Renal pelvis (tissue), 4 donors: Measurements from ENCODE around the gene FARS2. TPM values are rescaled to one million over a fixed set of nuclear protein-coding genes. Genes with fewer than 3 reads are reported as not detected.

Experiments used
- DNase-seq: peaks from one replicate; pipeline ENCODE4 v3.0.0-alpha.2; 2013
- polyA plus RNA-seq, 3 donors: library from polyadenylated mRNA; unstranded; fragments of 120-200 nt; gene quantifications; one replicate each; pipeline ENCODE4 v1.2.1, GENCODE V29; 2013; ENCODE audit not compliant: insufficient read length in 3 of 3

The FARS2 gene
- polyA plus RNA-seq, 3 donors, result 18.6 to 22.3 (median 22.2) TPM

DNA sequence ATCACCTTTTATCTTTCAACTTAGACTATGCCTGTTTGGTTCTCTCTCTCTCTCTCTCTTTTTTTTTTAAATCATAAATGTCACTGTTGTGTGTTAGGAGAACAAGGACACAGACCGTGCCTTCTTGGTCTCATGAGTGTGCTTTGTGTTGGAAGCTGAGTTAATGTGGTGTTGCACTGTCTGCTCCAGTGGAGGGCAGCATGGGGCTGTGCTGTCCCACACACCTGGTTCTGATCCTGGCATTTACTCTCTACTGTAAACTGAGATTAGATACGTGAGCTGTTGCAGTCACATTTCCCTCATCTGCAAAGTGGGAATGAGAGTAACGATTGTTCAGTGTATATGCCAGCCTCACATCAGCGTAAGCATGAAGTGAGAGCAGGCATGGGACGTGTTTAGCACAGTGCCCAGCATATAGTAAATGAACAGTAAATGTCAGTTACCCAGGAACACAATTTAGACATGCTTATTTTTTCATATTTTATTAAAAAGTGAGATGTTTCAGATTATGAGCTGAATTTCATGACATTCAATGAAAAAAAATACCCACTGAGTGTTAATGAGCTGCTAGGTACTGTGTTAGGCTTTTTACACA lies 161.1 kb downstream of the FARS2 start:
- DNase-seq, result no peak

GRCh38 chr6:5423251-5423650 lies 161.9 kb downstream of the FARS2 start:
- no peak for DNase-seq

DNA sequence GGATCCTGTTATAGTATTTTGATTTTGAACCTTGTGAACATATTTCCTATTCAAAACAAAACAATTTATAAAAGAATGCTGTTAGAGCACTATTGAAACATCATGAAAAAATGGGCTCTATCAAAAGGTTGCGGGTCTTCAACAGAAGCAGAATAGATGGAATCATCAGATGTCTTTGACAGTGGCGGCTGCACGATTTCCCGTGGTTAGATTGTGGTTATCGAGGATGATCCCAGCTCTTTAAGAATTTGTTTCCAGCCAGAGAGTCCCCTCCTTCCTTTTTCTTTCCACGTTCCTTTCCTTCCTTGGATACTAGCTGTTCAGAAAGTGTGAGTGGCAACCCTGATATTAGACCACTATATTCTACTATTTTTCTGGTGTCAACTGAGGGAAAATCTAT lies 163.4 kb downstream of the FARS2 start:
- no peak for DNase-seq

DNA sequence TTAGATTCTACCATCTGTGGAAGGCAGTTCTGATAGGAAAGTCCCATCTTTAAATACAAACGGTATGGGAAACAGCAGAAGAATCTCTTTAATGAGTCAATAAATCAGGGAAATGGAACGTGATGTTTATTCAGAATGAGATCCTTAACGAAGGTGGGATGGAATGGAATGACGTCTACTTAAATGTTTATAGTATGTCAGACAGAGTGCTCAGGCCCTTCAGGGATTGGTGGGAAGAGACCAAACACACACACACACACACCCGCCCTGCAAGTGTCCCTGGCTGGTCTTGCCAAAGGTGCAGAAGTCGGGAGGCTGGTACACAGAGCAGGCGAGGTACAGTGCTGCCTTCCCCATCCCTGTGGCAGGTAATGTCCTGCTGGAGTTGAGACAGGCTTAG lies 164.0 kb downstream of the FARS2 start:
- DNase-seq, result no peak

- DNase-seq, result no peak
These were observed 164.5 kb downstream of the FARS2 start for GRCh38 chr6:5425797-5426196.

GRCh38 chr6:5427586-5427985 lies 166.3 kb downstream of the FARS2 start:
- no peak for DNase-seq

- DNase-seq, result no peak
These were observed 172.0 kb downstream of the FARS2 start for GRCh38 chr6:5433324-5433723.

DNA sequence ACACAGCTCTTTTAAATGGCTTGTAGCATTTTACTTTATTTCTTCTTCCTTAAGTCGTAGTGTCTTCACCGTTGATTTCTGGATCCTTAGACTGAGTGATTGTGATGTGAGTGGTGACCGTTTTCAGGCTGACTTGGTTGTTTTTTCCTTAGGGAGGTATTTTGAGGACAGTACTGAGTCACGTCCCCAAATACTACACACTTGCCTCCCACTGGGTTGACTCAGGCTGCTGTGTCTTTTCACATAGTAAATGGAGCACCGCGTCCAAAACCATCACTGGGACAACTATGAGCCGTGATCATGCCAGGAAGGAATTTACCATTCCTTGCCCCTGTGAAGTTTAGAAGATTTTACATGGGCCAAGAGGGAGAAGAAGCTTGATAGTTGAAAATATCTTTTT lies 174.1 kb downstream of the FARS2 start:
- no peak for DNase-seq

GRCh38 chr6:5438922-5439584 lies 177.7 kb downstream of the FARS2 start:
- no peak for DNase-seq

DNA sequence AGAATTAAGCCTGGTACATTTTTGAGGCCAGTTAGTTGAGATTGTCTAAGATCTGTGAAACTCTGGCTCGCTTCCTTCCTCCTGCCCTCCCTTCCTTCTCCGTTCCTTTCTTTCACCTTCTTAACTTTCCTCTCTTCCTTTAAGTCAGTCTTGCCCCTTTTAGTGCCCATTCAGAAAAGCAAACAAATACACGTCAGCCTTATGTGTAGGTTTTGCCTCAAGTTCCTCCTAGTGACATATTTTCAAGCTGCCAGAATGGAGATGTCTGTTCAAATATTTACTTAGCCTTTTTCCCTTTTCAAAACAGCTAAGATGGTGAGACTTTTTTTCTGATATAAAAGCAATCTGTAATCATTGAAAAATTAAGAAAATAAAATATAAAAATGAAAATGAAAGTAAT lies 178.4 kb downstream of the FARS2 start:
- DNase-seq, result no peak

DNA sequence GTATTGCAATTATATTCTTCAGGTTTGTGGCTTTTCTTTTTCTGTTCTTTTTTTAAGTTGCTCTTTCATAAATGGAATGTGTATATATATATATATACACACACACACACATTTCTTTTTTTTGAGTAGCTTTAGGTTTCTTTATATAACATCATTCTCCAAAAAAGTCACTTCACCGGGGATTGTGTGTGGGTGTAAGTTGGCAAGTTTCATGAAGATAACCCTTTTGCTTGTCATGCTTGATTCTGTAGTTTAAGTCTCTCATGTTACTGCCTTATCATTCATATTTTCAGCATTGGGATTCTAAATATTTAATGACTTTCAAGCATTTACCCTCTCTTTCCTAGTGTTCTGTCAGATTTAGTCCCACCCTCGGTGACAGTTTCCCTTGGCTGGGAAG lies 181.0 kb downstream of the FARS2 start:
- DNase-seq, result no peak

DNA sequence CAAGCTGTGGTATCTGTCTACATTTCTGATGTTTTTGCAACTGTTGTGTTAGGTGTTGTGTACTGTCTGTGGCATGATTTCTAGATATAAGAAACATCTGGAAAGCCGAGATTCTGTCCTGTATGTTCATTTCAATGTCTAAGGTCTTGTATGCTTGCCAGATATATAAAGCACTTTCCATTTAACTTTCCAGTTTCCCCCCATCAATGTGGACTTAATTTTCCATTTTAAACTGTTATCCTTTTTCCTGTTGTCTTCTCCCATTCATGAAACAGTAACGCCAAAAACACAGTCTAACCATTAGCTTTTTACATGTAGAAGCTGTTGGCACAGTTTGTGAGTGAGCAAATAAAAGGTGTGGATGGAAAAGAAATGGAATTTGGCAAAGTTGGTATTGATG lies 181.6 kb downstream of the FARS2 start:
- no peak for DNase-seq

GRCh38 chr6:5443491-5443890 lies 182.2 kb downstream of the FARS2 start:
- DNase-seq, result no peak

GRCh38 chr6:5446362-5447075 lies 185.2 kb downstream of the FARS2 start:
- DNase-seq, result no peak

DNA sequence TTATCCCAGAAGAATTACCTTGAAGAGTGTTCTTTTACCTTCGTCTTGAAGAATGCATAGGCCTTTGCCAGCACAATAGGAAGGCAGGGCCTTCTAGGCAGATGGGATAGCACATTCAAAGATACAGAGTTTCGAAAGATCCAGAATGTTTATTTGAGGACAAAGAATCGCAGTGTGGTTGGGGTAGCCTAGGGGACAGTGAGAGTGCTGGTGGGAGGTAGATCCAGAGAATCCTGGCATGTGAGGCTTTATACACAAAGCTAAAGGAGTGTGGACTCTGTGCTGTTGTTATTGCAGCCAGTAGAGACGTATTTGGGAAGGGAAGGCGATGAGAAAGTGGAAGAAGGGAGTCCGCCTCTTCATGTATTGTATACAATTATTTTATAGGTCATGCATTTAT lies 186.6 kb downstream of the FARS2 start:
- no peak for DNase-seq

- no peak for DNase-seq
These were observed 188.8 kb downstream of the FARS2 start for GRCh38 chr6:5450073-5450472.

GRCh38 chr6:5453546-5453945 lies 192.2 kb downstream of the FARS2 start:
- DNase-seq, result no peak

GRCh38 chr6:5455142-5455541 lies 193.8 kb downstream of the FARS2 start:
- DNase-seq, result no peak

DNA sequence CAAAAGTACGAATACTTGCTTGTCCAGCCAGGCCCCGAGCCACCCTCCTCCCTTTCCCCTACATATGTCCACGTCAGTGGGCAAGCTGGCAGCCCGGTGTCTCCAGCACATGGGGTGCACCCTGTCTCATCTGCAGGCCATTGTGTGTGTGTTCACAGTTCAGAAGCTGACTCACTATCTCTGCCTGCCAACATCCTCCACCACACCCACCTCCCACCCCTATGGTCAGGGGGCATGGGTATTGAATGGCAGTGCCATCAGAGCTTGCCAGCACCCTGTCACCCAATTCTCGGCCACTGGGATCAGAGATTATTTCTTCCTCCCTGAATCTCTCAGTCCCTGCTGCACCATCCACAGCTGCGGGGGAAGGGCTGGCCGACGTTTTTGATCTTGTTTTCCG lies 195.7 kb downstream of the FARS2 start:
- no peak for DNase-seq

DNA sequence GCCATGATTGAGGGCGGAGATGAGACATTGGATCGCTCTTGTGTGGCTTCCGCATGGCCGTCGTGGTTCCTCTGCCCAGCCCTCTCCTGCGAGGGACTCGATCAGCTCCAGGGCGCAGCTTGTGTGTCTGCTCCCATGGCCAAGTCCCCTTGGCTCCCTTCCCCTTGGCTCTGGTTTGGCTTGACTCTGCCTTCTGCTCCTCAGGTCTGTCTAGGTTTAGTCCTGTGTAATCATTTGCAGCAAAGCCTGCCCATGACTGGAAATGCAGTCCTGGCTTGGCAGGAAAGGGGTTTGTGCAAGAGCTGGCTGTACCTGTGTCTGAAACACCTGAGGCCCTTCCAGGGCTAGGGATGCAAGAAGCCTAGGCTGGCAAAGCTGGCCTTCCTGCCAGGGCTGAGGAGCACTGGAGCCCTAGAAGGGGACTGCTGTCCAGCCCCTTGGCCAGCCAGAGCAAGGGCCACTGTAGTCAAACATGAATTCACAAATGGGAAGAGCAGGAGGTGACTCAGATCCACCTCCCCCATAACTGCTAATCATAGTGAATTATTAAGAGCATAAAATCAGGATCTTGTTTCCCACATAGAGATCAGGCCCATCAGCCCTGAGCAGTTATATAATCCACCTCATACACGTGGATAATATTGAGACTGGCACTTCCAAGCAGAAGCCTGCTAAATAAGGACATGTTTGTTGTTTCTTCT lies 196.8 kb downstream of the FARS2 start:
- no peak for DNase-seq

- DNase-seq, result no peak
These were observed 198.0 kb downstream of the FARS2 start for GRCh38 chr6:5459346-5459745.

DNA sequence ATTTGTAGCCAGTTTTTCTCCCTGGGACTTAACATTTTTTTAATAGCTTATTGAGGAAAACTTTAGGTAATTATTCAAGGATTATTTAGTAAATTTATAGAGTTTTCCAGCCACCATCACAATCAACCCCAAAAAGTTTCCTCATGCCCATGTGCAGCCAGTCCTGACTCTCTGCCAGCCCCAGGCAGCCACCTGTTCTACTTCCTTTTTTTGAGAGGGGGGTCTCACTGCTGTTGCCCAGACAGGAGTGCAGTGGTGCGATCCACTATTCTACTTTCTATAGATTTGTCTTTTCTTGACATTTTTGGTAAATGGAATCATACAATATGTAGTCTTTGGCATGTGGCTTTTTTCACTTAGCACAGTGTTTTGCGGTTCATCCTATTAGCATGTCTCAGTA lies 200.1 kb downstream of the FARS2 start:
- DNase-seq, result no peak

- DNase-seq, result no peak
These were observed 201.5 kb downstream of the FARS2 start for GRCh38 chr6:5462856-5463255.
